Activated CD4-positive, alpha-beta memory T cell treated with anti-CD3 and anti-CD28 coated beads for 36 hours (primary cell): ENCODE data around the gene CUL1. TPM values are rescaled to one million over a fixed set of nuclear protein-coding genes. Genes with fewer than 3 reads are reported as not detected.

Experiments used
- CTCF ChIA-PET: fragments of 350-600 bp; sonication (Branson Sonifier 250); formaldehyde crosslinking; loops from one replicate; lab custom pipeline; 2021; ENCODE audit warnings: antibody characterized with exemption, inconsistent platforms; lab: Charles Lee
- POLR2A ChIA-PET: fragments of 350-600 bp; sonication (Branson Sonifier 250); formaldehyde crosslinking; loops from one replicate; lab custom pipeline; 2021; ENCODE audit warnings: antibody characterized with exemption; lab: Charles Lee
- DNase-seq: peaks from one replicate; pipeline ENCODE4 v3.0.0-alpha.2; 2020
- H3K27ac Mint-ChIP-seq: one replicate; pipeline ENCODE4 v1.8.0; 2021; ENCODE audit warnings: mixed read lengths
- H3K27me3 Mint-ChIP-seq: one replicate; pipeline ENCODE4 v1.8.0; 2021; ENCODE audit warnings: mixed read lengths
- H3K36me3 Mint-ChIP-seq: one replicate; pipeline ENCODE4 v1.8.0; 2021; ENCODE audit warnings: mixed read lengths
- H3K4me1 Mint-ChIP-seq: one replicate; pipeline ENCODE4 v1.8.0; 2021; ENCODE audit warnings: low read depth, mixed read lengths
- H3K4me3 Mint-ChIP-seq: one replicate; pipeline ENCODE4 v1.8.0; 2021; ENCODE audit warnings: mild to moderate bottlenecking, mixed read lengths
- H3K9me3 Mint-ChIP-seq: one replicate; pipeline ENCODE4 v1.8.0; 2021; ENCODE audit warnings: mixed read lengths
- intact Hi-C: fragments of 100-400 bp; cut with micrococcal nuclease; formaldehyde crosslinking; loops from one replicate; pipeline ENCODE4 v1.15.1; 2023
- total RNA-seq, 2 experiments: library from RNA; stranded (reverse); gene quantifications; one replicate each; pipeline ENCODE4 v1.2.3, GENCODE V29; 2021

The CUL1 gene
- total RNA-seq, 2 experiments from 2014 or later = 64.7 to 69.6 TPM

DNA sequence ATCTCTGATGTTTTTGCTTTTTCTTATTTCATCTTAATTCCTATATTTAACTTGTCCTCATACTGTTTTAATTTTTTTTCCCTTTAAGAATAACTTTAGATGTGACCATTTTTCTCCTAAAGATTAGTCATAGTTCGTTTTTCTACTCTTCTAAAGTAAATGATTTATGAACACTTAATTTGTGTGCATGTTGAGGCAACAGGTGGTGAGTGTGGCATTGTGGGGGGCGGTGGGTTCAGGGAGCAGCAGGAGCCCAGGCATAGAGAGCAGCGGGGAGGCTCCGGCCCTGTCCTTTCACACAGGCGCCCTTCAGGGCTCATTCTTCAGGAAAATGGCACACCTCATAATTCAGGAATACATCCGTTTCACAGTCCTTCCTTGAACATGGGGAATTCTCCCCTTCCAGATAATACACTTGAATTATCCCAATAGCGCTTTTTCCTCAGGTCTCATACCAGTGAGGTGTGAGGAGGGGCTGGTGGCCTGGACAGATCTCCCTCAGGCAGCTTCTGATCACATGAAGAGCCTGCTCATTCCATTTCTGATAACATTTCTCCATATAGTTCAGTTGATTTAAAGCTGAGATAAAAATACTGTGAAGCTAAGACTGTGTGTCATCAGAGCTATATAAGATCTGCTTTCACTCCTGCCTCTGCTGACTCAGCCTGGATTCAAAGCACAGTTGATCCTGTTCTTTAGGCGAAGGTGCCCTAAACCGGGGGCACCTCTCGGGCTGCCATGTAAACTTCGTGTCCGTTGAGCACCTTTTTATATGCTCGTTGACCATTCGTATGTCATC lies 40.2 kb downstream of the CUL1 start:
- intact Hi-C loops = no loop called here
- H3K27ac Mint-ChIP-seq = no peak overlapping the region
- no peak overlapping the region for H3K4me3 Mint-ChIP-seq
- peaks cover 19% of the 10 kb centered on the region for H3K4me1 Mint-ChIP-seq
- no peaks in the 10 kb centered on the region for H3K27me3 Mint-ChIP-seq
- DNase-seq = no peak
- ChIA-PET POLR2A (no interaction called here), CTCF (interaction anchor here (1.7 kb wide), 1 partner anchor 163 kb away, joined by 5 read pairs; no protein-coding TSS in a partner anchor)
- H3K36me3 Mint-ChIP-seq = peaks cover 52% of the 10 kb centered on the region
- no peaks in the 10 kb centered on the region for H3K9me3 Mint-ChIP-seq

DNA sequence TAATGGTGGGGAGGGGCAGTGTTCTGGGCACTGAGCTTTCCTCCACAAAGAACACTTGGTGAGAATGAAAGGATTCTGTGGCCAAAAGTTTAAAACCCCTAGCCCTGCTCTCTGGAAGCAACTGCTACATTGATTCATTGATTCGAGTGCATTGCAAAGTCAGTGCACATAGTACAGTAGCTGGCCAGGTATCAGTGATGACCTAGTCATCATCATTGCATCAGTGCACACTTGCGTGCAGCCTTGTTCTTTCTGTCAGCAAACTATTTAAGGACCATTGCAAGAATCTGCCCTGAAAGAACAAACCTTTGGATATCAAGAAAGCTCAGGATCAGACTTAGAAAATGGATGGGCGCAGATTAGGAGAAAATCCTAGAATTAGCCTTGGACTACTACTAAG lies 47.4 kb downstream of the CUL1 start:
- no peak overlapping the region for H3K4me3 Mint-ChIP-seq
- DNase-seq = no peak
- ChIA-PET POLR2A (interaction anchor here (0.5 kb wide), 1 partner anchor 60 kb away, joined by 3 read pairs; no protein-coding TSS in a partner anchor), CTCF (interaction anchor here (0.7 to 1.7 kb wide), 4 partner anchors 8 to 171 kb away, joined by 3 to 6 read pairs (median 4); partner anchors contain the start of gene CUL1)
- H3K36me3 Mint-ChIP-seq = peaks cover 38% of the 10 kb centered on the region
- H3K4me1 Mint-ChIP-seq = peaks cover 28% of the 10 kb centered on the region
- H3K27me3 Mint-ChIP-seq = no peaks in the 10 kb centered on the region
- peak overlapping the region; percentile 36 for H3K27ac Mint-ChIP-seq
- H3K9me3 Mint-ChIP-seq = peaks cover 5% of the 10 kb centered on the region
- intact Hi-C loops = no loop called here

DNA sequence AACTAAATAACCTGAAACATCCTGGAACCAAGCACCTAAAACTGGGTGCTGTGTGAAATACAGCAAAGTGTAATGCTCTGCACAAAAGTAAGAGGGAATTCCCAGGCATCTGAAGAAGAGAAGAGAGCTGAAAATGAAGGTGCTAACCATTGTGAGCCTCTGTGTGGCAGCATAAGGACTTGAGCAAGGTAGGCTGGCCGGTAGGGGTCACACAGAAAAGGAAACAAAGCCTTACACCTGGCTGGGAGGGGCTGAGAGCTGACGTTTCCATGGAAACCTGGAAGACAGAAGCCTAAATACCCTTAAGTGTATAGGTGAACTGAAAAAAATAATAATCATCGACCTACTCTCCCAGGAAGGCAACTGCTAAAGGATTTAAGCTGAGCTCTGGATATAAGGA lies 48.6 kb downstream of the CUL1 start:
- Mint-ChIP-seq H3K27ac (no peak overlapping the region), H3K4me1 (peaks cover 29% of the 10 kb centered on the region)

DNA sequence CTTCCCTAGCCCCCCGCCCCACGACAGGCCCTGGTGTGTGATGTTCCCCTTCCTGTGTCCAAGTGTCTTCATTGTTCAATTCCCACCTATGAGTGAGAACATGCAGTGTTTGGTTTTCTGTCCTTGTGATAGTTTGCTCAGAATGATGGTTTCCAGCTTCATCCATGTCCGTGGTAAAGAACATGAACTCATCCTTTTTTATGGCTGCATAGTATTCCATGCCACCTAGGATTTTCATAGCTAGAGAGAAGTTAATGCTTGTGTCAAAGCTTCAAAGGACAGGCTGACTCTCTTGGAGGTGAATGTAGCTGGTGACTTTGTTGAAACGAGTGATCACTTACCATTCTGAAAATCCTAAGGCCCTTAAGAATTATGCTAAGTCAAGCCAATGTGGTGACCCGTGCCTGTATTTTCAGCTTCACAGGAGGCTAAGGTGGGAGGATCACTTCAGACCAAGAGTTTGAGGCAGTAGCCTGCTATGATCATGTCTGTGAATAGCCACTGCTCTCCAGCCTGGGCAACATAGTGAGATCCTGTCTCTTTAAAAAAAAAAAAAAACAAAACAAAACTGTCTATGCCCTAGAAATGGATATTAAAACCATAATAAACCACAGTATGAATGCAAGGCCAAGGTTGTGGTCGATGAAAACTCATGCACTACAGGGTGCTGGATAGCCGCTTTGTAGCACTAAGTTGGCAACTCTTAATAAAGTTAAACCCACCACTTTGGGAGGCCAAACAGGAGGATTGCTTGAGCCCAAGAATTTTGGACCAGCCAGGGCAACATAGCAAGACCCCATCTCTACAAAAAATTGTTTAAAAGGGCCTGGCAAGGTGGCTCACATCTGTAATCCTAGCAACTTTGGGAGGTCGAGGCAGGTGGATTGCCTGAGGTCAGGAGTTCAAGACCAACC lies 52.0 kb downstream of the CUL1 start:
- no peak for DNase-seq
- Mint-ChIP-seq H3K4me3 (no peak overlapping the region), H3K9me3 (peaks cover 5% of the 10 kb centered on the region), H3K36me3 (peaks cover 28% of the 10 kb centered on the region), H3K27ac (no peak overlapping the region), H3K4me1 (peaks cover 26% of the 10 kb centered on the region), H3K27me3 (no peaks in the 10 kb centered on the region)
- intact Hi-C loops = no loop called here
- POLR2A ChIA-PET = no interaction called here
- CTCF ChIA-PET = interaction anchor here (1.0 kb wide), 1 partner anchor 212 kb away, joined by 3 read pairs; no protein-coding TSS in a partner anchor

More for the DNA sequence above, 48.6 kb downstream of the CUL1 start:
- peaks cover 32% of the 10 kb centered on the region for H3K36me3 Mint-ChIP-seq
- peaks cover 5% of the 10 kb centered on the region for H3K9me3 Mint-ChIP-seq
- H3K4me3 Mint-ChIP-seq = no peak overlapping the region
- DNase-seq = no peak
- ChIA-PET CTCF (interaction anchor here (0.7 to 1.7 kb wide), 6 partner anchors 9 to 219 kb away, joined by 3 to 6 read pairs (median 4); partner anchors contain the start of gene CUL1), POLR2A (no interaction called here)
- intact Hi-C loops = no loop called here
- H3K27me3 Mint-ChIP-seq = no peaks in the 10 kb centered on the region

DNA sequence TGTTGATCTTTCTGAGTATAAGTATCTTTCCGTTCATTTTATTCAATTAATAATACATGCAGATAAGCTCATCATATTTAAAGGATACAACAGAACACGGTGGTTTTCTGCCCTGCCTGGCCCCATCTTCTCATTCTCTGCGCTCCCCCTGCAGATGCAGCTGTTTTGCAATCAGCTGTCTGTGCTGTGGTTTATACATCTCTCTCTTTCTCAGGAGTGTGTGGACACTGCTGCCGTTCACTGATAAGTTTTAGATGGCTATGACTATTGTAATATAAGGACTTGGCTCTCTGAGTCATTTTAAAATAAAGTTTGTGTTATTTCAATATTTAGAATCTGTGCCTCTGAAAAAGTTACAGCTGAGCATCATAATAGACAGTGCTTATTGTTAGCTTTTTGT lies 54.5 kb downstream of the CUL1 start:
- no peak overlapping the region for H3K4me3 Mint-ChIP-seq
- peaks cover 35% of the 10 kb centered on the region for H3K36me3 Mint-ChIP-seq
- peaks cover 18% of the 10 kb centered on the region for H3K4me1 Mint-ChIP-seq
- intact Hi-C loops = no loop called here
- POLR2A ChIA-PET = no interaction called here
- H3K27ac Mint-ChIP-seq = no peak overlapping the region
- CTCF ChIA-PET = interaction anchor here (1.3 to 2.2 kb wide), 3 partner anchors 16 to 177 kb away, joined by 3 to 7 read pairs (median 6); no protein-coding TSS in a partner anchor
- DNase-seq = no peak
- no peaks in the 10 kb centered on the region for H3K27me3 Mint-ChIP-seq
- H3K9me3 Mint-ChIP-seq = peaks cover 5% of the 10 kb centered on the region

DNA sequence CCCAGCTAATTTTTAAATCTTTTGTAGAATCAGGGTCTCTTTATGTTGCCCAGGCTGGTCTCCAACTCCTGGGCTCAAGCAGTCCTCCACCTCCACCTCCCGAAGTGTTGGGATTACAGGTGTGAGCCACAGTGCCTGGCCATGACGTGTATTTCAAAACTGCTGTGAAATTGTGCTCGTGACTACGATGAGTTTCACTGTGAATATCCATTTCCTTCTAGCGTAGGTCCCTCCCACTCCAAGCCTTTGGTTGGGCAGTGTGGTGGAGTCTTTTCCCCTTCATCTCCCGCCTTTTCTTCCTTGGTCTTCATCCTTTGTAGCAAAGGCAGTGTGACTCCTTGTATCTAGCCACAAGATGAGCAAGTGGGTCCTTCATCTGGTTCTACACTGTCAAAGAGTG lies 56.2 kb downstream of the CUL1 start:
- Mint-ChIP-seq H3K27ac (peak overlapping the region; percentile 62), H3K4me3 (no peak overlapping the region), H3K27me3 (no peaks in the 10 kb centered on the region), H3K4me1 (peaks cover 18% of the 10 kb centered on the region), H3K36me3 (peaks cover 31% of the 10 kb centered on the region), H3K9me3 (peaks cover 5% of the 10 kb centered on the region)
- peak; percentile 33 for DNase-seq
- intact Hi-C loops = no loop called here
- ChIA-PET POLR2A (no interaction called here), CTCF (interaction anchor here (2.2 kb wide), 1 partner anchor 15 kb away, joined by 7 read pairs; no protein-coding TSS in a partner anchor)

DNA sequence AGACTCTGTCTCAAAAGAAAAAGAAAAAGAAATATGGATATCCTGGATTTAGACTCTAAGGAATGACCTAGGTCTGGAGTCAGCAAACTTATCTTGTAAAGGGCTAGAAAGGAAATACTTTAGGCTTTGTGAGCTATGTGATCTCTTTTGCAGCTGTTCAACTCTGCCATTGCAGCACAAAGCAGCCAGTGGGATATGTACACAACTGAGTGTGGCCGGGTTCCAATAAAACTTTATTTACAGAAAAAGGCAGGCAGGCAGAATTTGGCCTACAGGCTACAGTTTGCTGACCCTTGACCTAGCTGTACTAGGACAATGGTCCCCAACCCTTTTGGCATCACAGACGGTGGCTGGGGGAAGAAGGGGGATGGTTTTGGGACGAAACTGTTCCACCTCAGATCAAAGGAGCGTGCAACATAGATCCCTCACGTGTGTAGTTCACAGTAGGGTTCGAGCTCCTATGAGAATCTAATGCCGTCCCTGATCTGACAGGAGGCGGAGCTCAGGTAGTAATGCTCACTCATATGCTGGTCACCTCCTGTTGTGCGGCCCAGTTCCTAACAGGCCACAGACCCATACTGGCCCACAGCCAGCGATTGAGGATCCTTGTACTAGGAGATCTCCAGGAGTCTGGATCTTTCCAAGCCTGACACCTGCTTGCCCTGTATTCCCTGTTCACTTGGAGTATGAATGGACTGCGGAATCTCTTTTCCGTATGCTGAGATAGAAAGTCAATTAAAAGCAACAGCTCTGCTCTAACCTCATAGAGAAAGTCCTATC lies 63.0 kb downstream of the CUL1 start:
- ChIA-PET CTCF (no interaction called here), POLR2A (no interaction called here)
- no peak for DNase-seq
- Mint-ChIP-seq H3K36me3 (peaks cover 25% of the 10 kb centered on the region), H3K9me3 (no peaks in the 10 kb centered on the region), H3K27ac (no peak overlapping the region), H3K27me3 (no peaks in the 10 kb centered on the region), H3K4me1 (no peaks in the 10 kb centered on the region), H3K4me3 (no peak overlapping the region)
- intact Hi-C loops = no loop called here

DNA sequence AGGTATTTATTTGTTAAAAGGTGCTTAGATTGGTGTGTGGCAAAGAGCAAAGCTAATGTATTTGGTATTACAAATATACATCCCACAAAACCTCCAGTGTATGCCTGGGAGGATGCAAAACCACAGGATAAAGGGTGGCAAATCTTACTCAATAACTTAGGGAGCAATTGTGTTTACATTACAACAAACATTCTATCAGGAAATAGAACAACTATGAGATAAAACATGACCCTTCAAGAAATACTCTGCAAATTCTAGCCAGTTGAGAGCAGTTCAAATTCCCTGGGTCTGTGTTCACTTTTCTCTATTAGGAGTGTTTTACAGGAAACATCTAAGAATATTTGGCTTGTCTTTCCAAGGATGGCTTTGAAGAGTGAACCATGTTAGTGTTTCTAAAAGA lies 64.9 kb downstream of the CUL1 start:
- H3K36me3 Mint-ChIP-seq = peaks cover 23% of the 10 kb centered on the region
- no peak overlapping the region for H3K27ac Mint-ChIP-seq
- H3K4me3 Mint-ChIP-seq = no peak overlapping the region
- POLR2A ChIA-PET = no interaction called here
- H3K4me1 Mint-ChIP-seq = no peaks in the 10 kb centered on the region
- CTCF ChIA-PET = interaction anchor here (1.1 kb wide), 1 partner anchor 199 kb away, joined by 3 read pairs; no protein-coding TSS in a partner anchor
- H3K9me3 Mint-ChIP-seq = no peaks in the 10 kb centered on the region
- intact Hi-C loops = no loop called here
- H3K27me3 Mint-ChIP-seq = no peaks in the 10 kb centered on the region
- DNase-seq = no peak

DNA sequence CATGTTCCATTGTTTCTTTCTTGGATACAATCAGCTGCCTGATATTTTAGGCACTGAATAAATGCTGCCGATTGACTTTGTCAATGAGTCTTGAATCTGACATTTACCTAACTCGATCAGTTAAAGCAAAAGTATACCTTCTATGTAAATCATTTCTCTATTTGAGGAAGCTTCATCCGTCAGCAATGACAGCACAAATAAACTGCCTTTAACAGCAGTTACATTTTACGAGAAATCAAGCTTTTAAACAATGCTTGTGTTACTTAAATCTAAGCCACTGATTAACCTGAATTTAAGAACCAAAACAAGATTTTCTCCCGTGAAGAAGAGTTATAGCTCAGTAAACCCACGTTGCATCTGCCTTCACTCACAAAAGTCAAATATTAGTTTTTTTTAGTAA lies 71.3 kb downstream of the CUL1 start:
- intact Hi-C loops = loop anchor here (5.0 to 10.0 kb wide), 3 partner anchors 193 to 263 kb away; no protein-coding TSS in a partner anchor
- Mint-ChIP-seq H3K27ac (no peak overlapping the region), H3K36me3 (peaks cover 25% of the 10 kb centered on the region), H3K4me3 (no peak overlapping the region), H3K4me1 (peaks cover 21% of the 10 kb centered on the region), H3K9me3 (no peaks in the 10 kb centered on the region), H3K27me3 (no peaks in the 10 kb centered on the region)
- DNase-seq = no peak
- CTCF ChIA-PET = interaction anchor here (0.9 to 1.9 kb wide), 3 partner anchors 16 to 194 kb away, joined by 3 to 8 read pairs (median 7); no protein-coding TSS in a partner anchor
- POLR2A ChIA-PET = no interaction called here

DNA sequence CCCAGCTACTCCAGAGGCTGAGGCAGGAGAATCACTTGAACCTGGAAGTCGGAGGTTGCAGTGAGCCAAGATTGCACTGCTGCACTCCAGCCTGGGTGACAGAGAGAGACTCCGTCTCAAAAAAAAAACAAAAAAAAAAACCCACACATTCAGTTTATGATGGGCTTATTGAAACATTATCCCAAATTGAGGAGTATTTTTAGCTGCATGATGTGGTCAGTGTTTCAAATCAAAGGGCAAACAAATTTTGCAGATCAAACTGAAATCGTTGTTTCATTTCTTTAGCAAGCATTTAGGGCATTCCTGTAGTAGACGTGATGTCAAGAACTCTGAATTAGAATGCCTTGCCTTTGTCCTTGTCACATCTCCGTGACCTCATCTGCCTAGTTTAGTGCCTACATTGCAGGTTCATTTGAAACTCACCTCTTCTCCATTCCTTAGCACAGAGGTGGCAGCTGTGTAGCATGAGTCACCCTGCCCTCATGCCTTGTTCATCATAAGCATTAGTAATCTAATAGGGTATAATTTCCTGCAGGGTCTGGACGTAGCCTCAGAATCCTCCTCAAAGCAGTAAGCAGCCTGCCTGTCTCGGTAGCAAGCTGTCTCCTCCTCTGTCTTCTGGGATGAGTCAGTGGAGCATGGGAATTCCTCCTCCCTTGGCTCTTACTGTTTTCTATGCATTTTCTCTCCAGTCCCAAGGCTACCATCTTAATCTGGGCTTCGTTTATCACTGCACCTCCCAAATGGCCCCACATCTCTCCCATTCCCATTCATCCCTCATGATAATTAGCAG lies 73.8 kb downstream of the CUL1 start:
- Mint-ChIP-seq H3K27me3 (no peaks in the 10 kb centered on the region), H3K4me3 (no peak overlapping the region), H3K27ac (peak overlapping the region; percentile 86), H3K9me3 (no peaks in the 10 kb centered on the region), H3K4me1 (peaks cover 28% of the 10 kb centered on the region), H3K36me3 (peaks cover 33% of the 10 kb centered on the region)
- CTCF ChIA-PET = interaction anchor here (0.6 to 2.2 kb wide), 4 partner anchors 169 to 197 kb away, joined by 3 to 18 read pairs (median 6); no protein-coding TSS in a partner anchor
- POLR2A ChIA-PET = interaction anchor here (0.6 to 2.2 kb wide), 5 partner anchors 23 to 215 kb away, joined by 3 to 9 read pairs (median 5); partner anchors contain the start of gene CUL1
- intact Hi-C loops = loop anchor here (2.0 to 10.0 kb wide), 5 partner anchors 46 to 265 kb away; no protein-coding TSS in a partner anchor
- peak; percentile 64 for DNase-seq
